HepG2 (cell line): ENCODE measurements around the gene SNX24.

Source experiments
- ARID2 ChIP-seq: sonication (generic); formaldehyde crosslinking; IDR thresholded peaks from 2 replicates; pipeline ENCODE4 v1.8.1; 2022; ENCODE audit warnings: mild to moderate bottlenecking, missing genetic modification reagents, borderline replicate concordance
- KAT2B ChIP-seq: fragments of 150-350 bp; IDR thresholded peaks from 2 replicates; pipeline ENCODE4 v1.6.1; 2014; ENCODE audit warnings: low read depth, low read length, borderline replicate concordance
- MAX ChIP-seq: IDR thresholded peaks from 2 replicates; pipeline ENCODE4 v1.6.1; 2012; ENCODE audit warnings: inconsistent platforms
- RCOR2 ChIP-seq: IDR thresholded peaks from 2 replicates; pipeline ENCODE4 v1.6.1; 2016; ENCODE audit warnings: missing biosample characterization, missing genetic modification reagents
- ZBTB43 ChIP-seq: sonication (generic); formaldehyde crosslinking; conservative IDR thresholded peaks from 2 replicates; pipeline ENCODE4 v1.4.0; 2020; ENCODE audit warnings: missing genetic modification reagents
- ZNF564 ChIP-seq: sonication (generic); formaldehyde crosslinking; IDR thresholded peaks from 2 replicates; pipeline ENCODE4 v1.8.1; 2023; ENCODE audit warnings: mild to moderate bottlenecking, missing genetic modification reagents
- ZNF615 ChIP-seq: sonication (generic); formaldehyde crosslinking; IDR thresholded peaks from 2 replicates; pipeline ENCODE4 v1.5.0; 2020; ENCODE audit warnings: mild to moderate bottlenecking, missing genetic modification reagents, borderline replicate concordance
- TF ChIP-seq, protein P1 (sequence below): sonication (generic); formaldehyde crosslinking; IDR thresholded peaks from 2 replicates; pipeline ENCODE4 v1.5.0; 2020; ENCODE audit warnings: mild to moderate bottlenecking, missing genetic modification reagents, moderate library complexity
- TF ChIP-seq, protein P2 (sequence below): sonication (generic); formaldehyde crosslinking; IDR thresholded peaks from 2 replicates; pipeline ENCODE4 v1.4.0; 2020; ENCODE audit warnings: missing genetic modification reagents, borderline replicate concordance
- TF ChIP-seq, protein P3 (sequence below): sonication (generic); formaldehyde crosslinking; IDR thresholded peaks from 2 replicates; pipeline ENCODE4 v1.4.0; 2020; ENCODE audit warnings: low read depth, mild to moderate bottlenecking, missing genetic modification reagents

- TF ChIP-seq ZNF564 (CRISPR knock-in tag) (no peak), ZBTB43 (no peak), RCOR2 (CRISPR knock-in tag) (no peak), KAT2B (no peak), MAX (no peak), ARID2 (CRISPR knock-in tag) (no peak), ZNF615 (CRISPR knock-in tag) (no peak)
- TF ChIP-seq, protein P1, sequence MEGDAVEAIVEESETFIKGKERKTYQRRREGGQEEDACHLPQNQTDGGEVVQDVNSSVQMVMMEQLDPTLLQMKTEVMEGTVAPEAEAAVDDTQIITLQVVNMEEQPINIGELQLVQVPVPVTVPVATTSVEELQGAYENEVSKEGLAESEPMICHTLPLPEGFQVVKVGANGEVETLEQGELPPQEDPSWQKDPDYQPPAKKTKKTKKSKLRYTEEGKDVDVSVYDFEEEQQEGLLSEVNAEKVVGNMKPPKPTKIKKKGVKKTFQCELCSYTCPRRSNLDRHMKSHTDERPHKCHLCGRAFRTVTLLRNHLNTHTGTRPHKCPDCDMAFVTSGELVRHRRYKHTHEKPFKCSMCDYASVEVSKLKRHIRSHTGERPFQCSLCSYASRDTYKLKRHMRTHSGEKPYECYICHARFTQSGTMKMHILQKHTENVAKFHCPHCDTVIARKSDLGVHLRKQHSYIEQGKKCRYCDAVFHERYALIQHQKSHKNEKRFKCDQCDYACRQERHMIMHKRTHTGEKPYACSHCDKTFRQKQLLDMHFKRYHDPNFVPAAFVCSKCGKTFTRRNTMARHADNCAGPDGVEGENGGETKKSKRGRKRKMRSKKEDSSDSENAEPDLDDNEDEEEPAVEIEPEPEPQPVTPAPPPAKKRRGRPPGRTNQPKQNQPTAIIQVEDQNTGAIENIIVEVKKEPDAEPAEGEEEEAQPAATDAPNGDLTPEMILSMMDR (CRISPR knock-in tag) = no peak
- TF ChIP-seq, protein P2, sequence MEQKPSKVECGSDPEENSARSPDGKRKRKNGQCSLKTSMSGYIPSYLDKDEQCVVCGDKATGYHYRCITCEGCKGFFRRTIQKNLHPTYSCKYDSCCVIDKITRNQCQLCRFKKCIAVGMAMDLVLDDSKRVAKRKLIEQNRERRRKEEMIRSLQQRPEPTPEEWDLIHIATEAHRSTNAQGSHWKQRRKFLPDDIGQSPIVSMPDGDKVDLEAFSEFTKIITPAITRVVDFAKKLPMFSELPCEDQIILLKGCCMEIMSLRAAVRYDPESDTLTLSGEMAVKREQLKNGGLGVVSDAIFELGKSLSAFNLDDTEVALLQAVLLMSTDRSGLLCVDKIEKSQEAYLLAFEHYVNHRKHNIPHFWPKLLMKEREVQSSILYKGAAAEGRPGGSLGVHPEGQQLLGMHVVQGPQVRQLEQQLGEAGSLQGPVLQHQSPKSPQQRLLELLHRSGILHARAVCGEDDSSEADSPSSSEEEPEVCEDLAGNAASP (CRISPR knock-in tag) = no peak
- TF ChIP-seq, protein P3, sequence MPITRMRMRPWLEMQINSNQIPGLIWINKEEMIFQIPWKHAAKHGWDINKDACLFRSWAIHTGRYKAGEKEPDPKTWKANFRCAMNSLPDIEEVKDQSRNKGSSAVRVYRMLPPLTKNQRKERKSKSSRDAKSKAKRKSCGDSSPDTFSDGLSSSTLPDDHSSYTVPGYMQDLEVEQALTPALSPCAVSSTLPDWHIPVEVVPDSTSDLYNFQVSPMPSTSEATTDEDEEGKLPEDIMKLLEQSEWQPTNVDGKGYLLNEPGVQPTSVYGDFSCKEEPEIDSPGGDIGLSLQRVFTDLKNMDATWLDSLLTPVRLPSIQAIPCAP = no peak
Measured at GRCh38 chr5:122916490-122916889, 71.1 kb downstream of the SNX24 start.
